Osteoblast (primary cell): ENCODE measurements around the gene GPR55. TPM values are rescaled to one million over a fixed set of nuclear protein-coding genes. Genes with fewer than 3 reads are reported as not detected.

Source experiments
- DNase-seq: peaks from one replicate; pipeline ENCODE4 v3.0.0; 2011; ENCODE audit warnings: low spot score, mixed read lengths; ENCODE audit not compliant: insufficient read length; ENCODE audit errors: missing footprints
- H2AFZ ChIP-seq: 2 replicates; pipeline ENCODE4 v1.6.0; 2011; ENCODE audit warnings: mild to moderate bottlenecking, low read length
- H3K27ac ChIP-seq: 2 replicates; pipeline ENCODE4 v1.5.1; 2011; ENCODE audit warnings: mild to moderate bottlenecking, low read depth, low read length, moderate library complexity
- H3K27me3 ChIP-seq: 2 replicates; pipeline ENCODE4 v1.6.0; 2012; ENCODE audit warnings: mild to moderate bottlenecking, control low read depth, inconsistent platforms, low read length, moderate library complexity; ENCODE audit not compliant: insufficient read depth
- H3K36me3 ChIP-seq: 2 replicates; pipeline ENCODE4 v1.5.1; 2011; ENCODE audit warnings: mild to moderate bottlenecking, low read length, control low read depth, moderate library complexity; ENCODE audit not compliant: insufficient read depth
- H3K4me1 ChIP-seq: 2 replicates; pipeline ENCODE4 v1.5.1; 2011; ENCODE audit warnings: mild to moderate bottlenecking, low read length, control low read depth, moderate library complexity; ENCODE audit not compliant: insufficient read depth
- H3K4me2 ChIP-seq: 2 replicates; pipeline ENCODE4 v1.6.0; 2011; ENCODE audit warnings: mild to moderate bottlenecking, low read length; ENCODE audit not compliant: insufficient read depth
- H3K4me3 ChIP-seq: fragments of 200-600 bp; sonication (generic); 3 replicates; pipeline ENCODE4 v1.5.1; 2012; ENCODE audit warnings: mild to moderate bottlenecking, low read length, inconsistent platforms; ENCODE audit not compliant: insufficient read depth
- H3K79me2 ChIP-seq: 2 replicates; pipeline ENCODE4 v1.6.0; 2012; ENCODE audit warnings: mild to moderate bottlenecking, low read length, control low read depth, inconsistent platforms; ENCODE audit not compliant: insufficient read depth
- H3K9me3 ChIP-seq: 2 replicates; pipeline ENCODE4 v1.5.1; 2011; ENCODE audit warnings: low read depth, low read length, control low read depth
- H4K20me1 ChIP-seq: 2 replicates; pipeline ENCODE4 v1.6.0; 2012; ENCODE audit warnings: mild to moderate bottlenecking, low read length, control low read depth; ENCODE audit not compliant: insufficient read depth
- CTCF ChIP-seq: IDR thresholded peaks from 2 replicates; pipeline ENCODE4 v1.5.1; 2011; ENCODE audit warnings: mild to moderate bottlenecking, low read depth, low read length, moderate library complexity; ENCODE audit errors: extremely low read depth
- total RNA-seq: library from RNA; depleted of rRNA; stranded (reverse); fragments of >200 nt; gene quantifications from 2 replicates; pipeline ENCODE4 v1.2.3, GENCODE V29; 2012

GPR55 gene
- total RNA-seq, 1 donor: not detected

DNA sequence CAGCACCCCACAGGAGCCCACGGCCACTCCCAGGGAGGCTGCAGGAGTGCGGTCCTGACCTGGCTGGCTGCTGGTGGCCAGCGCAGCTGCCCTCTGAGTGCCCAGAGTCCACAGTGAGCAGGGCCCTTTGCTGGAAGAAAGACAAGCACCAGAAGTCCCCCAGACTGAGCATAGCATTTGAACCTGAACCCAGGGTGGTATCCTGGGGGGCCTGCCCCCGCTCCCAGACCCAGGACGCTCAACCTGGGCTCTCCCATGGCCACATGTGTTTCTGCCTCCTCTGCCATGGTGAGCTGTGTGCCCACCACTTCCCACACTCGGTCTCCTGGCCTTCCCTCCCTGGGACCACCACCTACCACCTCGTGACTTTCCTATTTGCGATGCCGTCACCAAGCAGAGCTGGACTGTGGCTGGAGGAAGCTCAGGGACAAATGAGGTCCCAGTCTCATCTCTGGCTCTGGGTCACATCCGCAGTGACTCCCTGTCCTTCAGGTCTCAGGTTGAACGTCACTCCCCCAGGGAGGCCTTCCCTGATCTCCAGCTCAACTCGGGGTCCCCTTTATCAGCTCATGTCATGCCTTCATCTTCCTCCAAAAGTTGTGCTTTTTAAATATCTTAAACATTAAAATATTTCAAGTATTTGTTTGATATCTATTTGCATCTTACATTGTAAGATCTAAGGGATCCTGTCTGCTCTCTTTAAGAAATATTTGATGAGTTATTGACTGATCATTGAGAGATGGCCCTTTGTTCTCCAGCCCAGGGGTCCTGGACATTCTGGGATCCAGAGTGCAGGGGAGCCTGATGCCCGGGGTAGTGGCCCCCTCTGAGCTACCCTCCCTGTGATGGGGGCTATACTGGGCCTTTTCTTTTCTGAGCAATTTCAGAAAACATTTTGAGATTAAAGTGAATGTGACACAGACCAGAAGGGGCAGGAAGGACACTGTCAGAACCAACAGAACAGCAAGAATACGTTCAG is 16.4 kb upstream of the GPR55 start:
- Histone ChIP-seq H4K20me1 (no peaks in the 10 kb centered on the region), H3K27me3 (no peaks in the 10 kb centered on the region), H3K36me3 (no peaks in the 10 kb centered on the region), H3K4me3 (no peak overlapping the region), H3K9me3 (no peaks in the 10 kb centered on the region), H2AFZ (no peak overlapping the region), H3K4me1 (no peaks in the 10 kb centered on the region), H3K27ac (no peak overlapping the region), H3K4me2 (no peak overlapping the region), H3K79me2 (no peaks in the 10 kb centered on the region)
- no peak for TF ChIP-seq CTCF
- DNase-seq: peak; percentile 62

DNA sequence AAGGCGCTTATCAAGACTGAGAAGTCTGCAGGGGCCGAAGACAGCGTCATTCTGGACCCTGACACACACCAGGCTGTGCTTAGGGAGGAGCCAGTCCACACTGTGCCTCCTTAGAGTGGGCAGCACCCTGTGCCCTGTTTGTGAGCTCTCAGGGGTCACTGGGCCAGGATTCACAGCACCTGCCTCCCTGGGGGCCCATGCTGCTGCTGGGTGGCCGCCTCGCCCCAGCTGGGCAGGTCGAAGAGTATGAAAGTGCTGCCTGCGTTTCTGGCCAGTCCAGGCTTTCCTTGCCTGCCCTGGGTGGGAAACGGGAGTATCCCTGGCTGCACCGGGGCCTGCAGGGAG is 15.4 kb upstream of the GPR55 start:
- Histone ChIP-seq H2AFZ (no peak overlapping the region), H3K36me3 (no peaks in the 10 kb centered on the region), H3K79me2 (no peaks in the 10 kb centered on the region), H3K9me3 (no peaks in the 10 kb centered on the region), H3K4me3 (no peak overlapping the region), H3K4me1 (no peaks in the 10 kb centered on the region), H3K4me2 (no peak overlapping the region), H4K20me1 (no peaks in the 10 kb centered on the region), H3K27ac (no peak overlapping the region), H3K27me3 (no peaks in the 10 kb centered on the region)
- peak; percentile 45 for DNase-seq
- TF ChIP-seq CTCF: no peak

DNA sequence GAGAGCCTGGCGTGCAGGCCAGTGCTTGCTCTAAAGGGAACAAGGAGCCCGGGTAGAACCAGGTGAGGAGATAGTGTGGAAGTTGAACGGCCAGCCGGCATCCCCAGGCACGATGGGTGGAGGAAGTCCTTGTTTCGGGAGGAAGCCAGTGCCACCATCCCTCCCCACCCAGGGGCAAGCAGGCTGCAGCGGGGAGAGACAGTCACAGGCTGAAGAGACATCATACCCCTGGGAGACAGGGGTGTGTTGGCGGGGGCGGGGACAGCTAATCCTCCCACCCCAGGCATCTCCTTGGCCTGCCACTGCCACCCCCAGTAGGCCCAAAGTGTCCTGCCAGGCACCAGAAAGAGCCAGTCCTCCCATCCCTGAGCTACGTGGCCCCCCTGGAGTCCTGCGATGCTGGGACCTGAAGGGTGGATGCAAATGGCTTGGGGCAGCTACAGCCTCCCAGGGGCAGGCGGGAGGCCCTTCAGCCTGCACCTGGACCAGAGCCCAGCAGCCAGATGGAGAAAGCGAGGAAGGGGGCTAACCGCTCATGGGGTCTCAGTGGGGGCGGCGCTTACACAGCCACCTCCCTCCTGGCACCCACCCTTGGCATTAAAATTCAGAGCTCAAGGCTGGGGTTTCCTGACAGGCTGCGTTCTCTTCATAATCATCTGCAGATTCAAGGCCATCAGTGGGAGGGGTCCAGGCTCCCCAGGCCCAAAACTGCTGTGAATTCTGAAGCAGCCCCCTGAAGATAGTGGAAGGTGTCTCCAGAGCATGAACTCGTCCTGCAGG is 14.8 kb upstream of the GPR55 start:
- TF ChIP-seq CTCF: no peak
- Histone ChIP-seq H3K27me3 (no peaks in the 10 kb centered on the region), H3K79me2 (no peaks in the 10 kb centered on the region), H4K20me1 (no peaks in the 10 kb centered on the region), H3K4me1 (no peaks in the 10 kb centered on the region), H3K36me3 (no peaks in the 10 kb centered on the region), H3K4me2 (no peak overlapping the region), H3K9me3 (no peaks in the 10 kb centered on the region), H3K27ac (no peak overlapping the region), H2AFZ (no peak overlapping the region), H3K4me3 (no peak overlapping the region)
- DNase-seq: peak; percentile 75

DNA sequence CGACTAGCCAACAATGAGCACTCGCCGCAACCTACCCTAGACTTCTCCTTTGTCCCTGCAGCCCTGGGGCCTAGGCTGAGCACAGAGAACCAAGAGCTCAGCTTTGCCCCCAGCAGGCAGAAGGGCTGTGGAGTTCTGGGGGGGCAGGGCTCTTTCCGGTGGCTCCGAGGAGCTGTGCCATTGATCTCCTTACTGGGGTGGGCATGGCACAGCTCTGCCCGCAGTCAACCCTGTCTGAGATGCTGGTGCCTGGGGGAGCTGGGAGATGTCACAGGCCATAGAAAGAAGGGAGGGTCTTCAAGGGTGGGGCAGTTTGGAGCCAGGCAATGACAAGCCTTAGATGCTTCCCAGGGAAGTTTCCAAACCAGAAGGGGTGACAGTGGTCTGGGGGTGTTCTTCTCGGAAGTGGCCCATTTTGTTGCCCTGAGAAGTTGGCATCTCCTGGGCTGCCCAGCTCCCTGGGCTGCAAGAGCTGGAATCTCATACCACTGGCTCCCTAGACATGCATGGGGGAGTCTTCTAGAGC is 14.1 kb upstream of the GPR55 start:
- peak; percentile 36 for DNase-seq
- no peaks in the 10 kb centered on the region for H3K4me1 ChIP-seq
- H3K9me3 ChIP-seq: no peaks in the 10 kb centered on the region
- no peak overlapping the region for H3K4me3 ChIP-seq
- no peak overlapping the region for H3K27ac ChIP-seq
- H3K79me2 ChIP-seq: no peaks in the 10 kb centered on the region
- TF ChIP-seq CTCF: no peak
- H3K4me2 ChIP-seq: no peak overlapping the region
- no peaks in the 10 kb centered on the region for H4K20me1 ChIP-seq
- H3K27me3 ChIP-seq: no peaks in the 10 kb centered on the region
- no peaks in the 10 kb centered on the region for H3K36me3 ChIP-seq
- no peak overlapping the region for H2AFZ ChIP-seq
